GM19240 (cell line): ENCODE measurements around the gene CAPRIN2.

ENCODE experiments used
- DNase-seq: peaks from one replicate; pipeline ENCODE4 v3.0.0; 2011; ENCODE audit warnings: low spot score; ENCODE audit not compliant: insufficient read length

Gene CAPRIN2

GRCh38 chr12:30700216-30700900, 54.4 kb downstream of the CAPRIN2 start:
- DNase-seq, result no peak

- DNase-seq, result no peak
Observed at GRCh38 chr12:30698346-30698745, 56.4 kb downstream of the CAPRIN2 start.

GRCh38 chr12:30696943-30697342, 57.8 kb downstream of the CAPRIN2 start:
- no peak for DNase-seq

DNA sequence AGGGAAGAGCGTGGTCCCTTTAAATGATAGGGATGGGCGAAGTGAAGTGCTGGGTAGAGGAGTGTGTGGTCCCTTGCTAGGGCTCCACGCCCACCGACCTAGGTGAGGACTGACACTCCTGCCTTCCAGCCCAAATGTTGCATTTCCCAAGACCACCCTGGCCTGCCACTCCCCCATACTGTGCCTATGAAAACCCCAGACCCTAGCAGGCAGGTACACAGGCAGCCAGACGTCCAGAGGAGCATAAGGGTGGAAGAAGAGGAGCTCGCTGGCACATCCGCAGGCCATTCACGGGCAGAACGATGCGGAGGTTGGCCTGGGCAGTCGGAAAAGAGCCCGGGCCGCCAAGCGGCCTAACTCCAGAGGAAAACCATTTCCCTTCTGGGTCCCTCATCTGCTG, 58.3 kb downstream of the CAPRIN2 start:
- DNase-seq, result no peak

DNA sequence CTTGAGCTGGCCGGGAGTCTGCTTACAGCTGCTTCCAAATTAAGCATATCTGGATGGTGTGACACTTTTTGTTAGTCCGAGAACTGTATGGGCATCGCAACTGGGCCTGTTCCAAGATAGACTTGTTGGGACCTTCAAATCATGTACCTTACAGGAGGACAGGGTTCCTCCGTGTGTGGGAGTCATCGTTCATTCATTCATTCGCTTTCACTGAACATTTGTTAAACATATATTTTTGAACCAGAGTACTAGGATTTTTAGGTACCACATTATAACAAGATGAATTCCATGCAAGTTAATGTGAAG, 58.7 kb downstream of the CAPRIN2 start:
- DNase-seq, result no peak

DNA sequence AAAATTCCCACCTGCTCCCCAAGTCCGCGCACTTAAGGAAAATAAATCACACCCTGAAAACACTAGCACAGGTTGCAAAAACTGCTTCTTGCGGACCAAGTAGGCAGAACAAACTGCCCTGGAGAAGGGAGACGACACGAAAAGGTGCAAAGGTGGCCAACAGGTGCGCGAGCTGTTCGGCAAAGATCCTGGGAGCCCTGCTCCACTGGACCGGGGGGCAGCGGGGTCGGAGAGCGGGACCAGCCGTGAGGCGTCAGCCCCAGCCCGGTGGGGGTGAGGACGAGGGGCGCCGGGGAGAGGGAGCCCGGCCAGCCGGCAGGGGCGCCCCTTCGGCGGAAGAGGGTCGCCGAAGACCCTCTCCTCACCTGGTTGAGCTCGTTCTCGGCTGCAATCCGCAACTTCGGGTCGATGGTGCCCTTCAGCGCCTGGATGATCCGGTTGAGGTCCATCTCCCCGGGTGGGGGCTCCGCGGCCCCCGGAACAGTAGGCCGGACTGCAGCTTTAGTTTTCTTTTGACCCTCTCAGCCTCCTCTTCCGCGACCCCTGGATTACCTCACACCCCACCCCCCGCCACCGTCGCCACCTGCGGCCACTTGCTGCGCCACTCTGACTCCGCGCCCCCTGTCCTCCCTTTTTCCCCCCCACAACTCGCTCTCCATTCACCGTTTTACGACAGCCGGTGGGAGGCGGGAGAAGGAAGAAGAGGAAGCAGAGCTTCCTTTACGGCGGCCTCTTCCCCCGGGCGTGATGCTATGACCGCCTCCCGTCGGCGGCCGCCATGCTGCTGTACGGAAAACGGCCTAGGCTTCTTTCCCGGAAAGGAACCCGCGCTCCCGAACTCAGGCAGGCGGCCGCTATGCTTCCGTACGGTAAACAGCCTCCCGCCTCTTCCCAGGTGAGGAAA, 59.3 kb downstream of the CAPRIN2 start, which contains the start of gene IPO8:
Gene IPO8 (minus strand): TSS at position 671 of the 904 bp plus-strand sequence. CDS start 222 bp downstream, at position 449.
- DNase-seq, result peak; percentile 51

DNA sequence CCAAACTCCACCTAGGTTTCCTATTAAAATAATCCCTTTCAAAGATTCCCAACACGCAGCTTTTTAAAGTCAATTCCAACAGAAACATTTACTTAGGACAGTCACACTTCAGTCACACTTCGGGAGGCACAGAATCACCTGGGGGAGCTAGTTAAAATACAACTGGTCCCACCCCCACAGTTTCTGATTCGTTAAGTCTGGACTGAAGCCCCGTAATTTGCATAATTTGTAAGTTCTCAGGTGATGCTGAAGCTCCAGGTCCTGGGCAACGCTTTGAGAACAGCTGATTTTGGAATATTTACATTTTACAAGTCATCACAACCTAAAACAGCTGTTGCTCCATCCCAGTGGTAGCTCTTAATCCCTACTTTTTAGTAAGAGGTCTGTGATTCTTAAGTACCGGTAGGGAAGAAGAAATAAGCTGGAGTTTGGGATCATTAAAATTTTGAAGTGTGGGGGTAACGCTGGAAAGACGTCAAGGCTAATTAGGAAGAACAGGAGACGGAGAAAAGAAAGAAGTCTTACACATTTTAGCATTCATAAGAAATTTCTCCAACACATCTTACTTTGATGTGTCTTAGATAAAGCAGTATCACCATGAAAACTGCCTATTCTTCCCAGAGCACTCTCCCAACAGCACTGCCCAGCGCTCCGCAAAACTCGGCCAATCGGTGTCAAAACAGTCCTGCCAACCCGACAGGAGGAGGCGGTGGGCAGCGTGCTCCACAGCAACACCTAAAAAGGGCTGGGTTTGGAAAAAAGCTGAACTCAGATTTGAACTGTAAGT, 60.1 kb downstream of the CAPRIN2 start:
- DNase-seq, result no peak

- DNase-seq, result no peak
Observed at GRCh38 chr12:30692470-30692869, 62.3 kb downstream of the CAPRIN2 start.

DNA sequence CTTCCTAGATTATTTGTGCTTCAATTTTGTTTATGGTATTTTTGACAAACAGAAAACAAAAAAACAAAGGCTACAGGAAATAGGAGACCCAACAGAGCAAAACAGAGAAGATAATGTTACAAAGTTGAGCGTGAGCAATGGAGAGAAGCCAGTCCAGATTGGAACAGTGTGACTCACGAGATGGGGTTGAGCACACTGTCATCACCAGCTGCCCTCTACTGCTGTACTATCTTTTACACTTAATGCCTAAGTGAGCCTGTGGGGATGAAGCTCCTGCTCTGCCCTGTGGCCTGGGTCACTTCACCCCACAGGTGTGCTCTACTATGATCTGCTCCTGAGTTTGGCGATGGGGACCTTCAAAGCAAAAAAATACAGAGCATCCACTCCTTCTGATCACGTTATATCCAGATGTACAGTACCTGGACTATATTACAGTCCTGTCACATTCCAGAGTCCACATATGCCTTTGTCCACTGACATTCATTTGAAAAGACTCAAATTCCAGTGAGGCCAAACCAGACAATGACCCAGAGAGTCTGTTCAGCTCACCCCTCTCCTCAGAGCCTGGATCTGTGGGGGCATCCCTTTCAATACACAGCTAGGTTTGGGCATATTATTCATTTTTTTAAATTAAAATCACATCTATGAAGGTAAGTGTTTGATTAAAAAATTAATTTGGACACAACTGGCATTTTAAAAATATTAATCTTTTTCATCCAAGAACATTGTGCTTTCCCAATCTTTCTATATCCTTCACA, 63.5 kb downstream of the CAPRIN2 start:
- no peak for DNase-seq

DNA sequence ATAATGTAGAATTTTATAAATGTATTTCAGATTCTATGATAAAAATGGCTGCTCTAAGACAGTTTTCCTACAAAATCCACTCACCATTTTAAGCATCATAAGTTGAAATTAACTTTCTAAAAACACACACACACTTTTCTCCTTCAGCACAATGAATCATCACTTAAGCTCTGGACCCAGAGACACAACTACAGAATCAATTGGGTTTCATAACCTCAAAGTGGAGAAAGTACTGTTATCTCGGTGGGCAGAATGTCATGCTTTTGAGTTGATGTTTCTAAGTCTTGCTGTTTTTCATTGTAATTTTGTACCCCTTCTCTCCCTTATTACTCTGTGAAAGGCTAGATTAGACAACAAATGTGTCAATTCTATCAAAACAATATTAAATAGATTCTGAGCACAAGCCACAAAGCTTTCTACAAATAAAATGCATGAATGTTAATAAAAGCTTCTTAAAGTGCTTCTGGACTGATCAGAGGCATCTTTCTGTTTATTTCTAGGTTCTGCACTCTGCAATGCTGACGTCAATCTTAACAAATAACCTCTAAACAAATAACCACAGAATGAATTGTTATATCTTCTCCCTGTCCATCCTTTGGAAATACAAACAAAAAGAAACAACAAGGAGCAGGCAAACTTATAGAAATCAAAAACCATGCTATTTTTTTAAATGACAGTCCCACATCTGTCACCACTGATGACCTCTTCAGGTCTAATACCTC, 67.3 kb downstream of the CAPRIN2 start:
- DNase-seq, result no peak

- no peak for DNase-seq
Observed at GRCh38 chr12:30679241-30679640, 75.5 kb downstream of the CAPRIN2 start.

DNA sequence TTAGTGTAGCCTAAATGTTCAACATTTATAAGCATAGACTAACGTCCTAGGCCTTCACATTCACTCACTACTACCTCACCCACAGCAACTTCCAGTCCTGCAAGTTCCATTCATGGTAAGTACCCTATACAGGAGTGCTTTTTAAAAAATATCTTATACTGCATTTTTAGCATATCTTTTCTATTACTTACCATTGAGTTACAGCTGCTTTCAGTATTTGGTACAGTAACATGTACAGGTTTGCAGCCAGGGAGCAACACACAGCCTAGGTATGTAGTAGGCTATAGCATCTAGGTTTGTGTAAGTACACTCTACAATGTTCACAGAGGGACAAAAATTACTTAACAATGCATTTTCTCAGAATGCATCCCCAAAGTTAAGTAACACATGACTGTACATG, 76.5 kb downstream of the CAPRIN2 start:
- no peak for DNase-seq

DNA sequence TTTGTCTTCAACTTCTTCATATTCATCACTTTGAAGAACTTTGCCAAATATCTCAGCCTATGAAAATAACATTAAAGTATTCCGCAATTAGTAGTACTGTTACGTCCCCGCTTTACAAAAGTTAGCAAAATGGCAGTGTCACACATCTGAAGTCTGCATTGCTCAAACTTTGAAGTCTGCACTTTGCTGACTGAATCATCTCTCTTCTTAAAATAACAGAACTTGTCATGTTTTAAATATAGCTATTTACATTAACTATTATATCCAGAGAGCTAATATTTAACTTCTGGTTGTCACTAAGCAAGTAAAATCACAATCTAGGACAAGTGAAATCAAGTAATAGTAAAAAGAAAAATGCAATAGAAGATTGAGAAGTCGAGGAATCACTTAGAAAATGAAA, 93.5 kb downstream of the CAPRIN2 start:
- DNase-seq, result no peak
